Activated T-cell treated with anti-CD3 and anti-CD28 coated beads for 48 hours (primary cell): ENCODE measurements around the gene TMEM170A.
A peak's percentile ranks its signal among the peaks of the same experiment; 100 is the strongest.
"Not testable (repeated sequence)": the region's sequence is repeated elsewhere in the genome, so short reads cannot be mapped to it uniquely, and the experiment has no call there.

ENCODE experiments used
- DNase-seq: peaks from one replicate; pipeline ENCODE4 v3.0.0-alpha.2; 2020; ENCODE audit warnings: low read depth

The TMEM170A gene, protein sequence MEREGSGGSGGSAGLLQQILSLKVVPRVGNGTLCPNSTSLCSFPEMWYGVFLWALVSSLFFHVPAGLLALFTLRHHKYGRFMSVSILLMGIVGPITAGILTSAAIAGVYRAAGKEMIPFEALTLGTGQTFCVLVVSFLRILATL

DNA sequence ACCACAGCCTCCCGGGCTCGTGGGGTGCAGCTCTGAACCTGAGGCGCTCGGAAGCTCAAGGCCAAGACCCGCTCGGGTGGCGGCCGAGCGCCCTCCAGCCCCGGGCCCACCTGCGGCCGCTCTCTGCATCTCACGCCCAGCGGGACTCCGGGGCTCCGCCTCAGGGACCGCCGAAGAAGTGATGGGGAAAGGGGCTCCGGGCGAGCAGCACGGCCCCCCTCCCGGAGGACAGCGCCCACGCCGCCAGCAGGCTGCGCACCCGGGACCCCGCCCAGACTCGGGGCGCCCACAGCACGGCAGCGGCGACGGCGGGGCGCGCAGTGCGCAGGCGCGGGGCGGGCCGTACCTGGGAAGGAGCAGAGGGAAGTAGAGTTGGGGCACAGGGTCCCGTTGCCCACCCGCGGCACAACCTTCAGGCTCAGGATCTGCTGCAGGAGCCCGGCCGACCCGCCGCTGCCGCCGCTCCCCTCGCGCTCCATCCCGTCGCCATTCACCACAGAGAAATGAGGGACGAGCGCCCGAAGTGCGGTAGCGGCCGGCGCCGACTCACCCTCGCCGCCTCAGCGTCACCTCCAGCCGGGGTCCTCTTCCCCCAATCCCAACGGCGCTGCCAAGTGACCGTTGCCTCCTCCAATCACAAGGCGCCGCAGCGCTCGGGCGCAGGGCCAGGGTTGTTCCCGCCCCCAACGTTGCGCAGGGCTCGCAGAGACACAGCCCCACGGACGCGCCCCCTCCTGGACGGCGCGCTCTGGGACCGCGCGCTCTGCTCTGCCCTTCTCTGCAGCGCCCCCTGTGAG is at the start of gene TMEM170A:
Gene TMEM170A (minus strand): TSS at position 568 of the 797 bp plus-strand sequence. CDS start 89 bp downstream, at position 479.
- DNase-seq: peak; percentile 99

DNA sequence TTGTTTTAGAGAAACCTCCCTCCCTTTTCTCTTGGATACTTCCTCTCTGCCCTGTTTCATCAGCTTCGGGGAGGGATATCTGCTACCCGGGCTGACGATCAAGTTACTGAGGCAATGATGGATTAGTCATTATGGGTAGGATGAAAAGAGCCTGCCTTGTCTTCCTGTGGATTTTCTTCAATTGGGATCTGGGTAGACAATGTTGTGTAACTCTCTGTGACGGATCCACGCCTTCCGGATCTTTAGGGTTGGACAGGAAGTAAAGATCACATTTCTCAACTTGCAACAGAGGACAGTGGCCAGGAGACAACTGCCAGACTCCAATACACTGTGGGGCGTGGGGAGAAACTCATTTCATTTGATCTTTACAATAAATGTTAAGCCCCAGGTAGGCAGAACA is 42.1 kb upstream of the TMEM170A start:
- no peak for DNase-seq

DNA sequence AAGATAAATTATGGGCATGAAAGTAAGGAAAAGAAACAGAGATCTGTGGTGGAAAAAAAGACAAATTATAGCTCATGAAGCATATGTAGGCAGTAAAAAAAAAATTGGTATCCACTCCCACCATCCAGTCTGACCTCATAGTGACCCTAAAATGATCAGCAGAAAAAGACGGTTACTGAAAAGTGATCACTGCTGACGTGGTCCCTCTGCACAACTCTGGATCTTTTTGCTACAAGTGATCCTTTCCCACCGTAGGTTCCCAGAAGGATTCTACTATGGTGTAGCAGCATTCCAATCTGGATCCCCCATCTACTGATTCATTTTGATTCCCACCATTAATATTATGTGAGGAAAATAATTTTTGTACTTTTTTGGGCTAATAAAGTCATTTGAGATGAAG is 41.6 kb upstream of the TMEM170A start:
- no peak for DNase-seq

DNA sequence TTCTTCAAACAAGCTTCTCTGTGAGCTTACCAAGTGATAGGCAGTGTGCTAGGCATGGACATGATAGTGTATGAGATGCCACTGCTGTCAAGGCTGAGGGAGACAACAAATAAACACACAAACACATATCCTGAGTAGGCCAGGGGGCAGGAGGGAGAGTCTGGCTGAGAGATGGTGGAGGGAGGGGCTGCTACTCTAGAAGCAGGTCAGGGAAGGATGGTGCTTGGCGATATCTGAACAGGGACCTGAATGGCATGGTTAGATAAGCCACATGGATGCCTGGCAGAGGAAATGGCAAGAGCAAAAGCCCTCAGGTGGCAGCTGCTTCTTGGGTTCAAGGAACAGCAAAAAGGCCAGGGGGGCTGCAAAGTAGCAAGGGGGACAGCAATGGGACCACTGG is 39.3 kb upstream of the TMEM170A start:
- DNase-seq: no peak

DNA sequence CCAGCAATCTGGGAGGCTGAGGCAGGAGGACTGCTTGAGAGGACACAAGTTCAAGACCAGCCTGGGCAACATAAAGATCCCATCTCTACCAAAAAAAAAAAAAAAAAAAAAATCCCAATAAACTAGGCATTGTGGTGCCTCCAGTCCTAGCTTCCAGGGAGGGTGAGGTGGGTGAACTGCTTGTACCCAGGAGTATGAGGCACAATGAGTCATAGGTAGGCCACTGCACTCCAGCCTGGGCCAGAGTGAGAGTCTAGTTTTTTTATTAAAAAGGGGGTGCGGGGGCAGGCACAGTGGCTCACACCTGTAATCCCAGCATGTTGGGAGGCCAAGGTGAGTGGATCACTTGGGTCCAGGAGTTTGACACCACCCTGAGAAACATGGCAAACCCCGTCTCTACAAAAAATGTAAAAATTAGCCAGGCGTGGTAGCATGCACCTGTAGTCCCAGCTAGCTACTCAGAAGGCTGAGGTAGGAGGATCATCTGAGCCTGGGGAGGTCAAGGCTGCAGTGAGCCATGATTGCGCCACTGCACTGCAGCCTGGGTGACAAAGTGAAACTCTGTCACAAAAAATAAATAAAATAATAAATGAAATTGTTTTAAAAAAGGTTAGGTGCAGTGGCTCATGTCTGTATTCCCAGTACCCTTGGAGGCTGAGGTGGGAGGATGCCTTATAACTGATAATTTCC is 38.6 kb upstream of the TMEM170A start:
- no peak for DNase-seq

DNA sequence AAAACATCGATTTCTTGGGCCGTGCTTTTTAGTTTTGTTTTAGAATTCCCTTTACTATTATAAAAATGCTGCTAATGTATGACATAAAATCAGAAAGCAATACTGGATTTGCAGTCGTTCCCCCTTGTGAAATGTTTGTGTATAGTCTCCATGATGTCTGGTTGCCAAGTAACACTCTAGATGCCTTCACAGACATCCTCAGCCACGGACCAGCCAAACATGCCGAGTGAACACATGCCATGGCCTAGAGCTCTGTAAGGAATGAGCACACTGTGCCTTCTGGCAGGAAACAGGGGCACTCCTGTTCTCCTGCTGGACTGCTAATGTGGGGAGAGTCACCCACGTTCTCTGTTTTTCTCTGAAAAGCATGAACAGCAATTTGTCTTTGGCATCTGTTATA is 37.3 kb upstream of the TMEM170A start:
- not testable (repeated sequence) for DNase-seq

DNA sequence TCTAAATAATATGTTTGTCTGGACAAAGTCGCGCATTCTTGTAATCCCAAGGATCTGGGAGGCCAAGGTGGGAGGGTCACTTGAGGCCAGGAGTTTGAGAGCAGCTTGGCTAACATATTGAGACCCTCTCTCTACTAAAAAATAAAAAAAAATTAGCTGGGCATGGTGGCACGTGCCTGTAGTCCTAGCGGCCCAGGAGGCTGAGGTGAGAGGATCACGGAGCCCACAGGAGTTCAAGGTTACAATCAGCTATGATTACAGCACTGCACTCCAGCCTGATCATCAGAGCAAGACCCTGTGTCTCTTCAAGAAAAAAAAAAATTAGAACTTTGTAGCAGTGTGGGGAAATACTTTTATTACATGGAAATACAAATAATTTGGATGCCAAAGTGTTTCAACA is 36.9 kb upstream of the TMEM170A start:
- no peak for DNase-seq

DNA sequence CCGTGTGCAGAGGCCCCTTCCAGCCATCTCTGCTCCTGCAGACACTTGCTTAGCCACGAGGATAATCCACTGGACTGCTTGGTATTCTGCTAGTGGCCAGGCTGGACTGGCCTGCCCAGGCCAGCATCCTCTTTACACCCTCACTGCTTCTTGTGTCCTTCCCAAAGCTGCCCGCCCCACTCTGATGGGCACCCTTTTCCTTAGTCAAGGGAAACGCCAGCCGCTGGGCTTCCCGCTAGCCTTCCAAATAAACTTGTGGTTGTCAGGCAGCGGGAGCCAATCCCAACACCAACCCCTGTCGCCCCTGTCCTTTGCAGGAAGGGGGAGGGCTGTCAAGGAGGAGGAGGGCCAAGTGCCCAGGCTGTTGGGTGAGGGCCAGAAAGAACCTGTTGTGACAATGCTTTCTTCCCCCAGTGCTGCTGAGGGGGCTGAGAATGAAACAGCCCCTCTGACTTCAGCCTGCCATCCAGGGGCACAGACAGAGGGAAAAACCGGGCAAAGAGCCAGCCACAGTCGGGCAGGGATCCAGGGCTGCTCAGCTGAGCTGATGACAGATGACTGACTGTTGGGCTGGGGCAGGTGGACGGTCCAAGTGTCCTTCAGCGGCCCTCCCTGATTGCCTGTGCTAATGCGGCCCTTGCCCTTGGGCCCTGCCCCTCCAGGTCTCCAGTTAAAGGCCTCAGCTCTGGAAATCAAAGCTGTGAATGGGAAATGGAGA is 34.3 kb upstream of the TMEM170A start:
- DNase-seq: not testable (repeated sequence)

DNA sequence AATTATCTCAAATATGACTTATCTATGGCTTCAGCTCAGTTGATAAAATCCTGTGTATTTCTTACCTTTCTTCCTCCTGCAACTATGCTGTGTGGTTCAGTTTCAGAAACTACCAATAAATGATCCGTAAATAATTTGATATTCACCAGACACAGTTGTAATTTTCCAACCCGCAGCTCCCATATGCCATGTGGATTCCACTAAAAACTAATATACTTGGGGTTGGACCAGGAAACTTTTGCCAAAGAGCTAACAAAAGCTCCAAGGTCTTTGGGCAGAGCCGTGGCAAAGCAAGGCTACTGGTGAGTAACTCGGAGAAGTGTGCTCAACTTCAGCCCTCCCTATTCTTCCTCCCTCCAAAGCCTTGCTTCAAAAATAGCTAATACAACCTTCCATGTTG is 33.1 kb upstream of the TMEM170A start:
- DNase-seq: no peak

DNA sequence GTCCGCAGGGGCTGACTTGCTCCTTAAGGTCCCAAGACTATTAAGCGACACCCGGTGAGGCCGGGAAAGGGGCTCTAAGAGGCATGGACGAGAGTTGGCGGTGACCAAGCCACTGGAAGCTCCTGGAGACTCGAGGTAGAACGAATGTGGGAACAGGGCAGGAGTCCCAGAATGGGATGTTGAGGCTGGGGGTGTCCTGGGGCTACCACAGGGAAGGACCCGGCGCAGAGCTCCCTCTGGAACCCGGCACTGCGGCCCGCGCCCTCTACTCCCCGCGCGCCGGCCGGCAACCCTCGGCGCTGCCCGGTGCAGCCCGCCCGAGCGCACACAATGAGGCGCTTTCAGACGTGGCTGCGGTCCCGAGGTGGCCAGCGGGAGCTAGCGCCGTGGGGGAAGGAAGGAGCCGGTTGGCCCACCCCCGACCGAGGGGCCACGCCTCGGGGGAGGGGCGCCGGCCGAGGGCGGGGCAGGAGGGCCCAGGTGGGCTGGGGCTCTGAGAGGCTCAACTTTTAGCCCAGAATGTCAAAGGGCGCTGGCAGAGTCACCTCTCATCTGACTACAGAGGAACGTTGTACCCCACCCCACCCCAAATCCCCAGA is 30.7 kb upstream of the TMEM170A start, which contains the start of gene CHST6:
Gene CHST6 (minus strand): TSS at position 366 of the 599 bp plus-strand sequence. CDS start 15,613 bp downstream, outside the sequence.
- peak; percentile 31 for DNase-seq

DNA sequence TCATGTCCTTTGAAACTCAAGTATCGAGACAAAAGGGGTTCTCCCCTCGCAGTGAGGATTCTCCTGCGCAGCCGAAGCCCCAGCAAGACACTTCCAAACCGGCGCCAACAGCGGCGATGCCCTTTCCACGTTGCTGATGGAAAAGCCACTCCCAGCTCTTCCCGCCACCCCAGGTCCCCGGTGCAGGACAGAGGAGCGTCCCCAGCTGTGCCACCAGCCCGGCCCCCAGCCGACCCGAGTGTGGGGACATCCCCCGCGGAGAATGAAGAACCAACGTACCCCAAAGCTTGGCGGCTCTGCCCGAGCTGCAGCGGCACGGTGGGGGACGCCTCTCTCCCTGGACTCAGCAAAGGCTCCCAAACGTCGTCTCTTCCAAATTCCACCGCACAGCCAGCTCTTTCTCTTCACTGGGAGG is 30.2 kb upstream of the TMEM170A start:
- DNase-seq: no peak

DNA sequence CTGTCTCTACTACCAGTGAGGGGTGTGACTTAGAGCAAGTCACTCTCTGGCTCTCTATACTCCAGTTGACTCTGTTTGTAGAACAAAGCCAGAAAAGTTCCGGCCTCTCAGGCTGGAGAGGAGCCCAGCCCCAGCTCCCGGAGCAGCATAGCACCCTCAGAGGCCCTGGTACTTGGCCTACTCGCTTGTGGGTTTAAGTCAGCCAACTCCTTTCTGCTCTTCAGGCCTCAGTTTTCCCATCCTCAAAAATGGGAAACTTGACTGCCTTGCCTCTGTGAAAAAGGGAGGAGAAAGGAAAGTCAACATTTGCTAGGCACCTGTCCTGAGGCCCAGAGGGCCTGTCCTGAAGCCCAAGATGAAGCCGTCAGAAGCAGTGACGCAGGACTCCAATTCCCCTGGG is 29.7 kb upstream of the TMEM170A start:
- no peak for DNase-seq

DNA sequence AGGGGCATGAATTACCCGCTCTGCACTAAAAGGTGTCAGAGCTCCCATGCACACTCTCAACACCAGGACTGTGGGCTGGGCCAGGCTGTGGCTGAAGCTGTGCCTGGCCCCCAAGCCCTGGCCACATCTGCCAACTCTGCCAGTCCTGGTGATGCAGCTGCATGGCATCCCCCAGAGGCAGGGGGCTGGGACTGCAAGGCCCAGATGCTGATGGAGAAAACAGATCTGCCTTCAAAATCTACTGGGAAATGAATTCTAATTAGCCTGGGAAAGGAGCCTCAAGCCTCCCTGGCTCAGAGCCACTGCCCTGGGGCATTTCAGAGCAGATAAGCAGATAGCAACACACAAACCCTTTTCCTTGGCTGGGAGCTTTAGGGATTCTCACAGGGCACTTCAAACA is 27.4 kb upstream of the TMEM170A start:
- no peak for DNase-seq

DNA sequence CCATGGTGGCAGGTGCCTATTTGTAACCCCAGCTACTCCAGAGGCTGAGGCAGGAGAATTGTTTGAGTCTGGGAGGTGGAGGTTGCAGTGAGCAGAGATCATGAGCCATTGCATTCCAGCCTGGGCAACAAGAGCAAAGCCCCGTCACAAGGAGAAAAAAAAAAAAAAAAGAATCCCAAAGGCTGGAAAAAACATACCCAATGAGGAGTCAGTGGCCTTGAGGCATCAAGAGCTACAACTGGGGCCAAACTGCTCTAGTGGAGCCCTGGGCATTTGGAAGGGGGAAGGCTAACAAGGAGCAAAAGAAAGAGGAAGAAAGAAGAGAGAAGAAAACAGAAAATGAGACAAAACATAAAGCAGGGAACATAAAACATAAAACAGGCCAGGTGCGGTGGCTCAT is 23.8 kb upstream of the TMEM170A start:
- DNase-seq: no peak

DNA sequence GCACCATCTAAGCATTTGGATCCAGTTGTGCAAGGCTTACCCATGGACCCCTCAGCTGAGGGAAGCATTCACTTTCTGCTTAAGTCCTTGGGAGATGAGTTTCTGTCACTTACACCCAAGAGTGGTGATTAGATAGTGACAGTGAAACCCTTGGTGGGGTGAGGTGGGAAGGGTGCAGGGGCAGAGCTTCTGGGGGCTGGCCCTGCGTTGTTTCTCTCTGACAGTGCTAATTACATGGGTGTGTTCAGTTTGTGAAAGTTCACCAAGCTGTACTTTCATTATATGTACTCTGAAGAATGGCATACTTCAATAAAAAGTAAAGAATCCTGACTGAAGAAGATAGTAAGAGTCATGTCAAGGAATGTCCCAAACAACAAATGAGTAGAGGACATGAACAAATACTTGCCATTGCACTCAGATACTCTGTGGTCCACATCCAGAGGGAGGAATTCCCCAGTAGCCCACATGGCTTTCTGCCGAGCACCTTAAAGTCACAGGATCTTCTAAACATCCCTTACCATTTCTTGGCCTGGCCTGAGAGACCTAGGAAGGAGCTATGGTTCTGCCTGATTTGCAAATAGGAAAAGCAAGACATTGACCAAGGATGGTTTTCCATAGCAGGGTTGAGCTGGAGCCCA is 22.3 kb upstream of the TMEM170A start:
- no peak for DNase-seq

DNA sequence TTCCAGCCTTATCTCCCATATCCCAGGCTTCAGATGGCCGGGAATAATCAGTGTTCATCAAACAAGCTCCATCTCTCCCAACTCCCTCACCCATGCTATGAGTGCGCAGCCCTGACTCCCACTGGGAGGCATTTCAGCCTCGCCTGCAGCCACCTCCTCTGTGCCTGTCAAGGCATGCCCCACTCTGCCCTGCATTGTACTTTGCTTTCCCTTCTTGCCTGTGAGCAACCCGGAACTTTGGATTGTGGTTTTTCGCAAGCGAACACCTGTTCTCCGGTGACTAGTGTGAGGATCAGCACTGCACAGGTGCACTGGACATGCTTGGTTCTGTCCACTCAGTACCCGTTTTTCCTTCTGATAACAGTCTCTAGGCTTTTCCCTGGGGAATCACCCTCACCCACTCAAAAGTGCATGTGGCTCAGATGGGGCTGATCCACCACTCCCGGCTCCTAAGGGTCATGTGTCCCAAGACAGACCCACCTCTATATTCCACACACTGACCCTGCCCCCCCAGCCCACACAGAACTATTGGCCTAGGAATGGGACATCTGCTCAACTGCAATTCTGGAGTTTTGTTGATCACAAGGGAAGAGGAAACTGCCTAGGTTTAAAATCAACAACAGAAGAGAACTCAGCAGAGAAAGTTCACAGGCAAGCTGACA is 21.7 kb upstream of the TMEM170A start:
- DNase-seq: no peak

DNA sequence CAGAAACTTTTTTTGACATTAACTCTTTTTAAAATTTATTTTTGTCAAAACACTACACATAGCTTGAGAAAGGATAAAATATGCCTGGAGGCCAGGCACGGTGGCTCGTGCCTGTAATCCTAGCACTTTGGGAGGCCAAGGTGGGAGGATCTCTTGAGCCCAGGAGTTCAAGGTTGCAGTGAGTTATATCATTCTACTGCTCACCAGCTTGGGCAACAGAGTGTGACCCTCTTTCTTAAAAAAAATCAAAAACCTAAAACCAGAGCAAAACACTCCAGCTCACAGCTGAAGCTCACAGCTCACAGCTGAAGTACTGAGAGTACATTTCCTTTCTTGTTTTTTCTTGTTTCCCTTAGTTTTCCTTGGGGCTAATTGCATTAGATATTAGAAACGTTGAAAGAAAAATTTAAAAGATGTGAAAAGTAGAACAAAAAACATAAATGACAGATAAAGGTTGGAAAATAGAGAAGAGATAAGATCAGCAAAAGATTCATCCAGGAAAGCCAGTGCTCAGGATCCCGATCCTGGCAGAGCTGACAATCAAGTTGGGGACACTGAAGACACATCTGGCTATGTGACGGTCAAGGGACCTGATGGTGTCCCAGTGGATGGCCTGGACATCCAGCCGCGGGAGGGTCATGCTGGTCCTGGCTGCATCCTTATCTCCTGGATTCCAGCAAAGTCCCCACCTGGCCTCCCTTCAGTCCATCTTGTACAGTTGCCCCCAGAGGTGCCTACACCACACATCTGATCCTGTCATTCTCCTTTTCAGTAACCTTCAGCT is 20.9 kb upstream of the TMEM170A start:
- DNase-seq: no peak

DNA sequence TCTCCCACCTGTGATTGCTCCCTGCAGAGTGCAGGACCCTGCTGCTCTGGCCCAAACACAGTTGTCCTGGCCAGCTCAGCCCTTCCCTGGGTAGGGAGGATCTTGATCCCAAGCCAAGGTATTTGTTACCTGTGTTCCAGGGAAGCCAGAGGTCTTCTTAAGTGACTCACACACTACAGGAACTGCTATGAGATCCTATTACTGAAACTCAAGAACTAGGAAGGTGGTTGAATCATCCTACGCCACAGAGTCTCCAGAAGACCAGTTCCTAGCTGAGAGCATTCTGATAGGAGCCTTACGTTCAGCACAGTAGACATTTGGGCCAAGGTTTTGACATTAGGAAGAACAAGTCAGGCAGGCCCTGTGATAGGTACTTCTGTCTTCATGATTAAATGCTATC is 18.7 kb upstream of the TMEM170A start:
- no peak for DNase-seq

DNA sequence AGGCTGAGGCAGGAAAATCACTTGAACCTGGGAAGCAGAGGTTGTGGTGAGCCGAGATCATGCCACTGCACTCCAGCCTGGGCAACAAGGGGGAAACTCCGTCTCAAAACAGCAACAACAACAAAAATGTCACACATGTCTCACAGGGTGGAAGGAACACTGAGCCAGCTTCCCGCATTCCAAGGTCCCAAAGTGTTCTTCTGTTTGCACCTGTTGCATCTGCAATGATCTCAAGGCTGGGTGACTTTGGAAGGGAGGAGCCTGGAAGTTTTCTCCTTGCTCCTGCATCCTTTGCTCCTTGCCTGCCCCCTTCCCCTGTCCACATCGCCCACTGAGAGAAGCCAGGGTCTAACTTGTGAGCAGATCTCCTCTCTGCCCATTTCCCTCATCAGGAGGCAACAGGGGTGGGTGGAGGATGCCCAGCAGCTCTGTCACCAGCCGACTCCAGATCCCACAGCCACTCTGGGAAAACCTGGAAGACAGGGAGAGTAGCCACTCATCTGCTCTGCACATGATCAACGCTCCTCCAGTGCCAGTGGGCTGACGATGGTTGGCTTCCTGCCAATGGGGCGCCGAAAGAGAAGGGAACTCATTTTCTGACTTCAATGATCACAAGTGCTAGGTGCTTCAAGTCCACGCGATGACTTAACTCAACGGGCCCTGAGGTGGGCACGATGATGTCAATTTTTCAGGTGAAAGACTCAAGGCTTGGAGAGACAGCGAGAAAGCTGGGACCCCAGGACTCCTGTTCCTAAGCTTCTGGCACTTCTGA is 18.1 kb upstream of the TMEM170A start:
- no peak for DNase-seq
